GM21390 (cell line): ENCODE measurements around the gene TYW1.
"Not testable (repeated sequence)": the region's sequence is repeated elsewhere in the genome, so short reads cannot be mapped to it uniquely, and the experiment has no call there.

Experiments
- ATAC-seq: cut with Tn5 transposase; IDR thresholded peaks from one replicate; pipeline ENCODE4 v1.9.1; 2021; ENCODE audit not compliant: unreplicated experiment

The TYW1 gene

DNA sequence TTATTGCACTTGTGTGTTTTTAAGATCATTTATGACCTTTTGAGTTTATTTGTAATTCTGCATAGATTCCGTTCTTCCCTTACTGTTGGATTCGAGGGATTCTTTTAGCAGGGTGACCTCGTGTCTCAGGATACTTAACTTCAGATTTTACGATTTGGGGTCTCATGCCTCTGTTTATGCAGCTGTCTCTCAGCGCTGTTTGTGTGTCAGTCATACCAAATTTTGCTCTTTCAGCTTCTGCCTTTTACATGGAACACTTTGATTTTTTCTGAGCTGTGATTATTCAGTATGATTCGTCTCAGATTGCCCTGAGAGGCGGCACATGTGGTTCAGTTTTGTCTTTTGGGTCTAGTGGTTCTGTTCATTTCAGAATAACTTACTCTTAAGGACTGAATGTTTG, 236.9 kb downstream of the TYW1 start:
- not testable (repeated sequence) for ATAC-seq

DNA sequence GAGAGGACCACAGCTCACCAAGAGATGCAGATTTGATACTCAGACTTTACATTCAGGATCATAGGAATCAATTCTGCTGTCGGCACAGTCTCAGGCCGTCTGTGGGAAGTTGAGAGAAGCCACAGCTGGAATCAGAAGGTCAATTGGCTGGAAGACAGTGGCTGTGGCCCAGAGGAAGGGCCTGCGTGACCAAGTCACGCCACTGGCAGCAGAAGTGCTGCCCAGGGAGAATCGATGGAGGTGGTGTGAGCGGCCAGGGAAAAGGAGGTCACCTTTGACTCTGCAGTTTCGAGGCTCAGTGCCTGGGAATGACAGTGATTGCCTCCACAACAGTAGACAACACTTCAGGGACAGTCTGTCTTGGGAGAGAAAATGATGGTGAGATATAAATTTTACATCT, 239.6 kb downstream of the TYW1 start:
- not testable (repeated sequence) for ATAC-seq

- not testable (repeated sequence) for ATAC-seq
These were observed 246.2 kb downstream of the TYW1 start for GRCh38 chr7:67242871-67243270.

DNA sequence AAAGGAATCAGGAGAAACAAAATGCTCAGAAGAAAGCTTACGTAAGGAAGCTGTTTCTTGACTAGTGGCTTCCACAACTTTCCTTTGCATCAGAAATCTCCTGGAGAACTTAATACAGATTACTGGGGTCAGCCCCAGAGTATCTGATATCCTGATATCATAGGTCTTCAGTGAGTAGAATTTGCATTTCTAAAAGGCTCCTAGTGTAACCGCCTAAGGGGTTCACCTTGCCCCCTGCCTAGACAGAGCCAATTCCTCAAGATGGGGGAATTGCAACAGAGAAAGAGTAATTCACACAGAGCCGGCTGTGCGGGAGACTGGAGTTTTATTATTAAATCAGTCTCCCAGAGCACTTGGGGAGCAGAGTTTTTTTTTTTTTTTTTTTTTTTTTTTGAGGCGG, 251.7 kb downstream of the TYW1 start:
- not testable (repeated sequence) for ATAC-seq

- no peak for ATAC-seq
These were observed 255.4 kb downstream of the TYW1 start for GRCh38 chr7:67251986-67252558.

GRCh38 chr7:67255076-67255475, 258.4 kb downstream of the TYW1 start:
- not testable (repeated sequence) for ATAC-seq

DNA sequence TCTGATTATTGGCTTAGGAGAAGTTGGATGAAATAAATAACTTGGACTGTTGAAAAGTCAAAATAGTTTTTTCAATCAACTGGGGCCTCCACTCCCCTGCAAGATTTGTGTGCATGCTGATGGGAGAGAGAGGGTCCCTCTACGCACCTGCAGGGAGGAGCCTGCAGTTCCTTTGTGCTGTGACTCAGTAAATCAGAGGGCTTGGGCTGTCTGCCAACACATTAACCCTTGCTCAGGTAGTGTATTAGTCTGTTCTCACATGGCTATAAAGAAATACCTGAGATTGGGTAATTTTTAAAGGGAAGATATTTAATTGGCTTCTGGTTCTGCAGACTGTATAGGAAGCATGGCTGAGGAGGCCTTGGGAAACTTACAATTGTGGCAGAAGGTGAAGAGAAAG, 261.1 kb downstream of the TYW1 start:
- not testable (repeated sequence) for ATAC-seq

GRCh38 chr7:67259363-67259762, 262.7 kb downstream of the TYW1 start:
- not testable (repeated sequence) for ATAC-seq

GRCh38 chr7:67260166-67260586, 263.5 kb downstream of the TYW1 start:
- ATAC-seq, result not testable (repeated sequence)

- not testable (repeated sequence) for ATAC-seq
These were observed 267.4 kb downstream of the TYW1 start for GRCh38 chr7:67264000-67264399.

- not testable (repeated sequence) for ATAC-seq
These were observed 269.4 kb downstream of the TYW1 start for GRCh38 chr7:67266070-67266469.

GRCh38 chr7:67267914-67268313, 271.3 kb downstream of the TYW1 start:
- no peak for ATAC-seq

GRCh38 chr7:67269916-67270315, 273.3 kb downstream of the TYW1 start:
- ATAC-seq, result not testable (repeated sequence)
